ENCODE results near the gene HYAL3. TPM values are rescaled to one million over a fixed set of nuclear protein-coding genes. Genes with fewer than 3 reads are reported as not detected.

HYAL3 gene
- total and polyA plus RNA-seq, 2 of the 13 experiments (the other 11 are each of a cell fraction or from before 2014, with no cell fraction given), result 5.5 to 10.4 TPM

- peak; percentile 89; the same call in 1 of the 2 replicates for TF ChIP-seq ZNF747 (CRISPR knock-in tag; IDR thresholded peaks at IDR 0.05; ENCODE audit: borderline replicate concordance)
- peak; percentile 95 for TF ChIP-seq ZNF639 (CRISPR knock-in tag; conservative IDR thresholded peaks at IDR 0.05)
- no peak for TF ChIP-seq ZNF543 (CRISPR knock-in tag; IDR thresholded peaks at IDR 0.05)
- TF ChIP-seq ZNF44 (CRISPR knock-in tag; IDR thresholded peaks at IDR 0.05), result peak; percentile 16; the same call in 1 of the 2 replicates
- TF ChIP-seq ZC3H13 (CRISPR knock-in tag; IDR thresholded peaks at IDR 0.05), result peak; percentile 91
- TF ChIP-seq ZBTB8A (CRISPR knock-in tag; IDR thresholded peaks at IDR 0.05; ENCODE audit: borderline replicate concordance, low read depth), result no peak
- peak; percentile 29; the same call in 1 of the 2 replicates for TF ChIP-seq ZNF724P (CRISPR knock-in tag; IDR thresholded peaks at IDR 0.05; ENCODE audit: borderline replicate concordance)
- 0 out of 2 replicates have a peak, but pooled peaks have one; percentile 62 for TF ChIP-seq KLF13 (CRISPR knock-in tag; IDR thresholded peaks at IDR 0.05)
- TF ChIP-seq ZNF589 (CRISPR knock-in tag; conservative IDR thresholded peaks at IDR 0.05), result peak; percentile 74; the same call in 1 of the 2 replicates
- TF ChIP-seq ARNT2 (CRISPR knock-in tag; IDR thresholded peaks at IDR 0.05; ENCODE audit: low read depth), result peak; percentile 87
- TF ChIP-seq ZFP36 (IDR thresholded peaks at IDR 0.05; ENCODE audit: borderline replicate concordance, low read depth, low read length, partially characterized antibody), result no peak
- no peak for TF ChIP-seq ZNF276 (CRISPR knock-in tag; IDR thresholded peaks at IDR 0.05; ENCODE audit: low read depth)
- no peak for TF ChIP-seq IKZF4 (CRISPR knock-in tag; IDR thresholded peaks at IDR 0.05; ENCODE audit: borderline replicate concordance, low read depth, not compliant biosample characterization)
- peak; percentile 4; the same call in 1 of the 2 replicates for TF ChIP-seq ZNF329 (CRISPR knock-in tag; IDR thresholded peaks at IDR 0.05; ENCODE audit: low read depth)
- TF ChIP-seq, protein P1, sequence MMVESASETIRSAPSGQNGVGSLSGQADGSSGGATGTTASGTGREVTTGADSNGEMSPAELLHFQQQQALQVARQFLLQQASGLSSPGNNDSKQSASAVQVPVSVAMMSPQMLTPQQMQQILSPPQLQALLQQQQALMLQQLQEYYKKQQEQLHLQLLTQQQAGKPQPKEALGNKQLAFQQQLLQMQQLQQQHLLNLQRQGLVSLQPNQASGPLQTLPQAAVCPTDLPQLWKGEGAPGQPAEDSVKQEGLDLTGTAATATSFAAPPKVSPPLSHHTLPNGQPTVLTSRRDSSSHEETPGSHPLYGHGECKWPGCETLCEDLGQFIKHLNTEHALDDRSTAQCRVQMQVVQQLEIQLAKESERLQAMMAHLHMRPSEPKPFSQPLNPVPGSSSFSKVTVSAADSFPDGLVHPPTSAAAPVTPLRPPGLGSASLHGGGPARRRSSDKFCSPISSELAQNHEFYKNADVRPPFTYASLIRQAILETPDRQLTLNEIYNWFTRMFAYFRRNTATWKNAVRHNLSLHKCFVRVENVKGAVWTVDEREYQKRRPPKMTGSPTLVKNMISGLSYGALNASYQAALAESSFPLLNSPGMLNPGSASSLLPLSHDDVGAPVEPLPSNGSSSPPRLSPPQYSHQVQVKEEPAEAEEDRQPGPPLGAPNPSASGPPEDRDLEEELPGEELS (CRISPR knock-in tag; IDR thresholded peaks at IDR 0.05), result peak; percentile 67; the same call in 1 of the 2 replicates
- peak; percentile 45; the same call in 1 of the 2 replicates for TF ChIP-seq ZBTB21 (CRISPR knock-in tag; IDR thresholded peaks at IDR 0.05)
- no peak for TF ChIP-seq ZNF614 (CRISPR knock-in tag; IDR thresholded peaks at IDR 0.05; ENCODE audit: borderline replicate concordance)
- peak; percentile 79 for TF ChIP-seq POLR2G (IDR thresholded peaks at IDR 0.05; ENCODE audit: low read depth, low read length)
- TF ChIP-seq JDP2 (CRISPR knock-in tag; IDR thresholded peaks at IDR 0.05; ENCODE audit: borderline replicate concordance), result no peak; the same call in 1 of the 2 replicates
- TF ChIP-seq, protein P2, sequence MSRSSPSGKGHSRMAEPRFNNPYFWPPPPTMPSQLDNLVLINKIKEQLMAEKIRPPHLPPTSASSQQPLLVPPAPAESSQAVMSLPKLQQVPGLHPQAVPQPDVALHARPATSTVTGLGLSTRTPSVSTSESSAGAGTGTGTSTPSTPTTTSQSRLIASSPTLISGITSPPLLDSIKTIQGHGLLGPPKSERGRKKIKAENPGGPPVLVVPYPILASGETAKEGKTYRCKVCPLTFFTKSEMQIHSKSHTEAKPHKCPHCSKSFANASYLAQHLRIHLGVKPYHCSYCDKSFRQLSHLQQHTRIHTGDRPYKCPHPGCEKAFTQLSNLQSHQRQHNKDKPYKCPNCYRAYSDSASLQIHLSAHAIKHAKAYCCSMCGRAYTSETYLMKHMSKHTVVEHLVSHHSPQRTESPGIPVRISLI (CRISPR knock-in tag; IDR thresholded peaks at IDR 0.05; ENCODE audit: borderline replicate concordance), result no peak; the same call in 1 of the 2 replicates
- TF ChIP-seq CBX5 (CRISPR knock-in tag; IDR thresholded peaks at IDR 0.05; ENCODE audit: borderline replicate concordance), result no peak
- no peak for TF ChIP-seq ZNF343 (CRISPR knock-in tag; IDR thresholded peaks at IDR 0.05)
These were observed 38.9 kb downstream of the HYAL3 start (continued) for GRCh38 chr3:50260027-50260941.
